ENCODE results near the gene KIF20B.
"Not testable (repeated sequence)": the region's sequence is repeated elsewhere in the genome, so short reads cannot be mapped to it uniquely, and the experiment has no call there.

Gene KIF20B

GRCh38 chr10:89792187-89792586, 90.8 kb downstream of the KIF20B start:
- H3K27ac Mint-ChIP-seq: no peak overlapping the region
- H3K4me3 Mint-ChIP-seq: no peak overlapping the region
- H3K4me1 Mint-ChIP-seq: no peaks in the 10 kb centered on the region
- no peaks in the 10 kb centered on the region for H3K36me3 Mint-ChIP-seq
- H3K27me3 Mint-ChIP-seq: peaks cover 16% of the 10 kb centered on the region
- H3K9me3 Mint-ChIP-seq: no peaks in the 10 kb centered on the region

DNA sequence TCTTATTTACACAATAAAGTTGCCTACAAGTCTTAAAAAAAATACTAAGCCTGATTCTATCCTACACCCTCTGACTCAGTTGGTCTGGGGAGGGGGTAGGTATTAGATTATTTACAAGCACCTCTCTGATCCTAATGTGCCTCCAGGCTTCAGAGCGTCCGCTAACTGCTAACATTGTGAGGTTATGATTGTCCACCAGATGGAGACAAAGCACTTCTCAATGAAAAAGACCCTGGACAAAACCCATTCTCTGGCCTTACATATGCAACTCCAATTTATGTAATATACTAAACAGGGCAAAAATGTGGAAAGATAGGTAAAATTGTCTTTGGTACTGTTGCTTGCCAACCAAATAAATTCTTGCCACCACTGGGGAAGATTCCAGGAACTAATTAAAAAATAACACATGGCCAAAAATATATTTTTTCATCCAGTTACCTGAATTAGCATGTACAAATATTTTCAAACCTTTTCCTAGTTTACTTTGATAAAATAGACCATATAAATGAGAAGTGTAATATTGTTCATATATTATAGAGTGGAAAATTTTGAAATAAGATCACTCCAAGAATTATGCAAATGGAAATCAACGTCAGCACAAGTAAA, 92.4 kb downstream of the KIF20B start:
- H3K36me3 Mint-ChIP-seq: no peaks in the 10 kb centered on the region

DNA sequence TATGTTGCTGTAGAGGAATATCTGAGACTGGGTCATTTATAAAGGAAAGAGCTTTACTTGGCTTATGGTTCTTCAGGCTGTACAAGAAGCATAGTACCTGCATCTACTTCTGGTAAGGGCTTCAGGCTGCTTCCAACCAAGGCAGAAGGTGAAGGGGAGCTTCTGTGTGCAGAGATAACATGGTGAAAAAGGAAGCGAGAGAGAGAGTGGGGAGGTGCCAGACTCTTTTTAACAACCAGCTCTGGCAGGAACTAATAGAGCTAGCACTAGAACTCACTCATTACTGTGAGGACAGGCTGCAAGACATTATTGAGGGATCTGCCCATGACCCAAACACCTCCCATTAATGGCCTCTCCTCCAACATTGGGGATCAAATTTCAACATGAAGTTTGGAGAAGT, 94.5 kb downstream of the KIF20B start:
- no peaks in the 10 kb centered on the region for H3K4me1 Mint-ChIP-seq
- no peaks in the 10 kb centered on the region for H3K9me3 Mint-ChIP-seq
- H3K27me3 Mint-ChIP-seq: peaks cover 2% of the 10 kb centered on the region
- H3K4me3 Mint-ChIP-seq: no peak overlapping the region
- H3K36me3 Mint-ChIP-seq: no peaks in the 10 kb centered on the region
- no peak overlapping the region for H3K27ac Mint-ChIP-seq

More for the DNA sequence above, 92.4 kb downstream of the KIF20B start:
- Mint-ChIP-seq H3K4me1 (no peaks in the 10 kb centered on the region), H3K9me3 (no peaks in the 10 kb centered on the region), H3K4me3 (no peak overlapping the region), H3K27me3 (peaks cover 13% of the 10 kb centered on the region), H3K27ac (no peak overlapping the region)

GRCh38 chr10:89798092-89798491, 96.7 kb downstream of the KIF20B start:
- H3K36me3 Mint-ChIP-seq: no peaks in the 10 kb centered on the region
- no peaks in the 10 kb centered on the region for H3K4me1 Mint-ChIP-seq
- H3K27ac Mint-ChIP-seq: no peak overlapping the region
- H3K27me3 Mint-ChIP-seq: no peaks in the 10 kb centered on the region
- H3K9me3 Mint-ChIP-seq: no peaks in the 10 kb centered on the region
- H3K4me3 Mint-ChIP-seq: no peak overlapping the region

DNA sequence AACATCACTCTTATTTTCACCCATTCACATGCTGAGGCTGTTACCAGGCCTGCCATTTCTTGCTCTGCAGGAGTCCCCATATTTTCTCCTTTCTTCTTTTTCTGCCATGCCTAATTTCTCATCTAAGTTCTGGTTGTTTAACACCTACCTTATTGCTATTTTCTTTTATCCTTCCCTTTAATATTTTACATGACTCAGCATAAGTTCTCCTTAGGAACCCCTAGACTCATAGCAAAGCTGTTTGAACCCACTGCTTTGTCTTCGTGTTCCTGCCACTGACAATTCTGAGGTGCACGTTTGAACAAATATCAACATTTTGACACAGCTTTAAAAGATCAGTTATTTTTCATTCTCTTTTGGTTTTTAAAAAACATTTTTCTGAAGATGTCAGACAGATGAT, 98.2 kb downstream of the KIF20B start:
- Mint-ChIP-seq H3K36me3 (no peaks in the 10 kb centered on the region), H3K27ac (no peak overlapping the region), H3K4me3 (no peak overlapping the region), H3K4me1 (peaks cover 5% of the 10 kb centered on the region), H3K9me3 (no peaks in the 10 kb centered on the region), H3K27me3 (no peaks in the 10 kb centered on the region)

DNA sequence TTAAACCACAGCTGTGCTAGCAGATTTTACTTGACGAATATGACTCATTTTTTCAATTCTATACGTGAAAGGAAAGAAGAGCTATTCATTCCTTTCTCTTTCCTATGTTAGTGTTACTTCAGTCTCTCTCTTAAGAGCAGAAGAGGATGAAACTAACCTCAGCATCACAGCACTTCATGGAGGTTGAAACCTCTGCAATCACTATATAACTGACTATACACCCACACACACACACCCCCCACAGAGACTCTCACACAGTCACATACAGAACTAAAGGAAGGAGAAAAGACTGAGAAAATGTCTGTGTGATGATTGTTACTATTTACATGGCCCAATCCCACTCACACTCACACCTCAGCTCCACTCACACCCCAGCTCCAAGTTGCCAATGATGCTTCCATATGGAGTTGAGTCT, 104.2 kb downstream of the KIF20B start:
- H3K36me3 Mint-ChIP-seq: no peaks in the 10 kb centered on the region
- H3K9me3 Mint-ChIP-seq: no peaks in the 10 kb centered on the region
- peak overlapping the region; percentile 56 for H3K27ac Mint-ChIP-seq
- H3K4me3 Mint-ChIP-seq: no peak overlapping the region
- H3K4me1 Mint-ChIP-seq: peaks cover 19% of the 10 kb centered on the region
- H3K27me3 Mint-ChIP-seq: no peaks in the 10 kb centered on the region

DNA sequence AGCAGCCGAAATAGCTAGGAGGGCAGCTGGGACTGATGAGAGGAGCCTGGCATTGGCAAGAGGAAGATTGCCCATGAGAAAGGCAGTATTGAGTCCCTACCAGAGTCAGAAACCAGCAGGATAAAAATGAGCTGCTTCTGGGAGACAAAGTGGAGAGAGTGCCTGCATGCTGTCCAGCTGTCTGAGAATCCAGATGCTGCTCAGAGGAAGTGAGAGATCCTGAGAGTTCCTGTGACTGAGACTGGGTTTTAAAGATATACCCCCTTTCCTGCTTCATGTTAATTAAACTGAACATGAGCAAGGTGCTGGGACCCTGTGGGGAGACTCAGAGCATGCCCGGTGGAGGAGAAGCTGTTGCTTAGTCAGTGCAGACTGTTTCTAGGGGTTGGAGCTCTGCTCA, 107.5 kb downstream of the KIF20B start:
- no peak overlapping the region for H3K27ac Mint-ChIP-seq
- no peak overlapping the region for H3K4me3 Mint-ChIP-seq
- H3K4me1 Mint-ChIP-seq: peaks cover 15% of the 10 kb centered on the region
- no peaks in the 10 kb centered on the region for H3K36me3 Mint-ChIP-seq
- H3K9me3 Mint-ChIP-seq: no peaks in the 10 kb centered on the region
- no peaks in the 10 kb centered on the region for H3K27me3 Mint-ChIP-seq

GRCh38 chr10:89809766-89810165, 108.4 kb downstream of the KIF20B start:
- no peak overlapping the region for H3K27ac Mint-ChIP-seq
- no peak overlapping the region for H3K4me3 Mint-ChIP-seq

DNA sequence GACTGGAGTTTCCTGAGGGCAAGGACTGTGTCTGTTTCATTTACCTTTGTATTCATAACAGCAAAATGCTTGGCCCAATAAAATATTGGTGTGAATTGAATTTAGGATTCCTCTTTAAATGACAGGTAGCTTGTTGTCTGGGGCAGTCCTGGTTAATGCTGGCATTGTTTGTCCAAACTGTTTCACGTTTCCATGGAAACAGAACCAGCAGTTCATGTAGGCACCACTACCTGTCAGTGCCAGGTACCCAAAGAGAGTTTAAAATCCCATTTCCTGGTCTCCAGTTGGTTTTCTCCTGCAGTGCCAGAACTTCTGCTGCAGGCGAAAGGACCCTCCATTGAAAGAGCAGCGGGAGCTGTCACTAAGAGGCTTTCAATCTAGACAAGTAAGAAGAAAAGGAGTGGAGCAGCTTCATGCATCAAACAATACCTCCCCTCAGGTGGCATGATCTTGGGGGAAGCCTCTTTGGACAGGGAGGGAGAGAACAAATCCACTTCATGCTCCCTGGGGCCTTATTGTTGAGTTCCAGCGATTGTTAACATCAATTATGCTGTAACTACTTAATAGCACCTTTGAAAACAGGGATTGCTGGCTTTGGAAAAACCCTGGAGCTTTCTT, 109.6 kb downstream of the KIF20B start:
- peaks cover 4% of the 10 kb centered on the region for H3K4me1 Mint-ChIP-seq
- H3K9me3 Mint-ChIP-seq: no peaks in the 10 kb centered on the region
- no peaks in the 10 kb centered on the region for H3K36me3 Mint-ChIP-seq
- no peaks in the 10 kb centered on the region for H3K27me3 Mint-ChIP-seq
- peak overlapping the region; percentile 37 for H3K27ac Mint-ChIP-seq
- H3K4me3 Mint-ChIP-seq: no peak overlapping the region

More at GRCh38 chr10:89809766-89810165, 108.4 kb downstream of the KIF20B start:
- Mint-ChIP-seq H3K4me1 (peaks cover 14% of the 10 kb centered on the region), H3K36me3 (no peaks in the 10 kb centered on the region), H3K27me3 (no peaks in the 10 kb centered on the region), H3K9me3 (no peaks in the 10 kb centered on the region)

DNA sequence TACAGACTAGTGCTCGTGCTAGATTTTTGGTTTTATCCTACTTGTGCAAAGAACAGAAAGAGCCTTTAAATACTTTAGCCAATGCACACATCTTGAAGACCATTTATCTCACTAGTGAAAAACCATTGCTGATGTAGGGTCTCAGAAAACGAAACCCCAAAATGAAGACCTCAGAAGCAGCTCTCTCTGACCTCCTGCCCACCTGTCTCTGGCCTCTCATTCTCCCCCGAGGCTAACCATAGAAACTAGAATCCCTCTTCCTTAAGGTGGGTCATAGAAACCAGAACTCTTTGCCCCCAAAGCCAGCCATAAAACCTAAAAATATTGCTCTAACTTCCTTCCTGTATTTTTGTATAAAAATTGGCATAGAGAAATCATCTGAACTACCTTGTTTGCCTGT, 112.2 kb downstream of the KIF20B start:
- Mint-ChIP-seq H3K4me1 (no peaks in the 10 kb centered on the region), H3K9me3 (no peaks in the 10 kb centered on the region), H3K27ac (no peak overlapping the region), H3K36me3 (no peaks in the 10 kb centered on the region), H3K4me3 (no peak overlapping the region), H3K27me3 (no peaks in the 10 kb centered on the region)

GRCh38 chr10:89814278-89814677, 112.9 kb downstream of the KIF20B start:
- Mint-ChIP-seq H3K27ac (no peak overlapping the region), H3K4me3 (no peak overlapping the region), H3K36me3 (peaks cover 1% of the 10 kb centered on the region), H3K4me1 (no peaks in the 10 kb centered on the region), H3K27me3 (no peaks in the 10 kb centered on the region), H3K9me3 (no peaks in the 10 kb centered on the region)

DNA sequence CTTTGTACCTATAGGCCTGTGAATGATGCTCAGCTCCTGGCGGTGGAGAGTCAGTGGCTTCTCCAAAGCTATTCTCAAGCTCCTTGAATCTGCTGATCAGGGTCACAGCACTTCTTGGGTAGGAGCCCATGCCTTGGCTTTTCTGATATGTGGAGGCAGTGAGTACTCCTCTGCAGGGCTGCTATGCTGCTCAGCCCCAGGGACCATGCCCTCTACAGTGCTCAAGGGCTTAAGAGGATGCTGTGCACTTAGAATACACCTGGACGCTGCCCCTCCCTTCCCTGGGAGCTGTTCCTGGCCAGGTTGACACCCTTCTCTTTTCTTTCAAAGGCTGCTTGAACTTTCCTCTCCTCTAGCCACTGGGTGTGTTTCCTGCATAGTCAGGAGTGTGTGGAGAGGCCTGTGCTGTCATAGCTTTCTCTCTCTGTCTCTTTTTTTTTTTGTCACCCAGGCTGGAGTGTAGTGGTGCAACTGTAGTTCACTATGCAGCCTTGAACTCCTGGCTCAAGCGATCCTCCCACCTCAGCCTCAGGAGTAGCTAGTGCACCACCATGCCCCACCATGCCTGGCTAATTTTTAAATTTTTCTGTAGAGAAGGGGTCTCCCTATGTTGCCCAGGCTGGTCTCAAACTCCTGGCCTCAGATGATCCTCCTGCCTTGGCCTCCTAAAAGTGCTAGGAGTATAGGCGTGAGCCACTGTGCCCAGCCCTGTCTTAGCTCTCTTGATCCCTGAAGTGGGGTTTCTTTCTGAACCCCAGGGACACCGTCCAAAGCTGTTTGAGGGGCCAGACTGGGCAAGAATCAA, 113.9 kb downstream of the KIF20B start:
- Mint-ChIP-seq H3K36me3 (peaks cover 3% of the 10 kb centered on the region), H3K4me3 (no peak overlapping the region), H3K4me1 (no peaks in the 10 kb centered on the region), H3K27ac (no peak overlapping the region), H3K27me3 (peaks cover 2% of the 10 kb centered on the region), H3K9me3 (no peaks in the 10 kb centered on the region)

DNA sequence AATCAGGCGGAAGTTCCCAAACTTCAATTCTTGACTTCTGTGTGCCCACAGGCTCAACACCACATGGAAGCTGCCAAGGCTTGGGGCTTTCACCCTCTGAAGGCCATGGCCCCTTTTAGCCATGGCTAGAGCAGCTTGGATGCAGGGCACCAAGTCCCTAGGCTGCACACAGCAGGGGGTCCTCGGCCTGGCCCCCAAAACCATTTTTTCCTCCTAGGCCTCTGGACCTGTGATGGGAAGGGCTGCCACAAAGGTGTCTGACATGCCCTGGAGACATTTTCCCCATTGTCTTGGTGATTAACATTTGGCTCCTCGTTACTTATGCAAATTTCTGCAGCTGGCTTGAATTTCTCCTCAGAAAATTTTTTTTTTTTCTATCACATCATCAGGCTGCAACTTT, 117.6 kb downstream of the KIF20B start:
- H3K27ac Mint-ChIP-seq, H3K4me1 Mint-ChIP-seq, H3K36me3 Mint-ChIP-seq, H3K4me3 Mint-ChIP-seq, H3K27me3 Mint-ChIP-seq, H3K9me3 Mint-ChIP-seq: not testable (repeated sequence)
